Spleen (tissue), 13 donors: ENCODE measurements around the gene TBCEL. TPM values are rescaled to one million over a fixed set of nuclear protein-coding genes. Genes with fewer than 3 reads are reported as not detected.

Source experiments
- DNase-seq: peaks from one replicate; pipeline ENCODE4 v3.0.0-alpha.2; 2020
- H3K27ac ChIP-seq, 8 donors: fragments of 200-600 bp; sonication (generic) in 7 of 8; 1 replicate in 4 of 8; 2 replicates in 4 of 8; pipeline versions ENCODE4 v1.5.0 to v1.8.0; 2016 to 2021; ENCODE audit warnings: inconsistent platforms in 4 of 8, mild to moderate bottlenecking in 4 of 8, moderate library complexity in 1 of 8
- H3K27me3 ChIP-seq, 7 donors: fragments of 200-600 bp; sonication (generic) in 6 of 7; replicated peaks in 1 of 7; 1 replicate in 4 of 7; 2 replicates in 3 of 7; pipeline versions ENCODE4 v1.5.0 to v1.8.0; 2016 to 2021; ENCODE audit warnings: inconsistent platforms in 3 of 7, mild to moderate bottlenecking in 1 of 7
- H3K36me3 ChIP-seq, 6 donors: fragments of 200-600 bp; sonication (generic) in 5 of 6; 1 replicate in 4 of 6; 2 replicates in 2 of 6; pipeline versions ENCODE4 v1.5.0 to v1.8.0; 2016 to 2021; ENCODE audit warnings: inconsistent platforms in 2 of 6
- H3K4me1 ChIP-seq, 6 donors: fragments of 200-600 bp; sonication (generic) in 5 of 6; 1 replicate in 3 of 6; 2 replicates in 3 of 6; pipeline versions ENCODE4 v1.5.0 to v1.8.0; 2016 to 2021; ENCODE audit warnings: inconsistent platforms in 3 of 6
- H3K4me3 ChIP-seq, 8 donors: fragments of 200-600 bp; sonication (generic) in 7 of 8; 1 replicate in 4 of 8; 2 replicates in 4 of 8; pipeline versions ENCODE4 v1.5.0 to v1.8.0; 2016 to 2021; ENCODE audit warnings: inconsistent platforms in 4 of 8, mild to moderate bottlenecking in 4 of 8, moderate library complexity in 2 of 8
- H3K9me3 ChIP-seq, 8 donors: fragments of 200-600 bp; sonication (generic) in 7 of 8; 1 replicate in 4 of 8; 2 replicates in 4 of 8; pipeline versions ENCODE4 v1.5.0 to v1.8.0; 2016 to 2021; ENCODE audit warnings: inconsistent platforms in 4 of 8
- POLR2A ChIP-seq, 3 donors: fragments of 450-650 bp; IDR thresholded peaks; one replicate each; pipeline ENCODE4 v1.5.1; 2017; ENCODE audit warnings: antibody characterized with exemption in 3 of 3, mild to moderate bottlenecking in 1 of 3
- POLR2AphosphoS5 ChIP-seq, 3 donors: sonication (generic); formaldehyde crosslinking; IDR thresholded peaks; one replicate each; pipeline ENCODE4 v1.5.1; 2017; ENCODE audit warnings: antibody characterized with exemption in 3 of 3
- WGBS, 5 donors: extraction: QIAGEN DNeasy Blood & Tissue Kit in 3 of 5; methylation state at CpG; one replicate each; pipeline versions ENCODE4 v1.1.5 to v1.1.7; 2013 to 2018; 5-methylcytosine and 5-hydroxymethylcytosine counted together
- intact Hi-C: fragments of 100-400 bp; cut with DNase I; formaldehyde crosslinking; loops from one replicate; pipeline ENCODE4 v1.15.0; 2023; ENCODE audit warnings: low total_unique reads
- long read RNA-seq, 2 donors: transcript quantifications; one replicate each; lab custom pipeline, GENCODE V29; 2026
- polyA plus RNA-seq, 3 donors: library from polyadenylated mRNA; stranded (reverse); fragments of 200-250 nt; gene quantifications; one replicate each; pipeline ENCODE4 v1.2.1, GENCODE V29; 2013
- total RNA-seq, 7 donors: library from RNA; depleted of rRNA in 3 of 7; stranded (reverse); fragments of >200 nt in 3 of 7; fragmentation: NEBNext Ultra II Directional in 4 of 7; extraction: Animal tissue kit (Norgen Biotek cat#: 25700) in 4 of 7; gene quantifications; one replicate each; pipeline versions ENCODE4 v1.1.0 to v1.2.1, GENCODE V29; 2016 to 2021
- TF ChIP-seq, protein P1 (sequence below), 11 experiments: fragments of 200-600 bp in 7 of 11; fragments of 450-650 bp in 4 of 11; sonication (generic) in 4 of 11; IDR thresholded peaks in 8 of 11; conservative IDR thresholded peaks in 3 of 11; 1 replicate in 7 of 11; 2 replicates in 4 of 11; pipeline versions ENCODE4 v1.4.0 to v1.8.0; 2016 to 2021; ENCODE audit warnings: antibody characterized with exemption in 11 of 11, inconsistent platforms in 4 of 11, mild to moderate bottlenecking in 1 of 11
- donor health status: healthy with polysubstance abuse.
- donor health status: DM: no; HTN: no; CAD: no; lungs with moderate emphysema.
- donor health status: DM: no; HTN: no; CAD: no.
- donor health status: Bipolar disorder and iron deficiency.
- donor health status: healthy.
- donor health status: DM: no; HTN: no; CAD: no.
- donor health status: DM: yes; HTN: yes; CAD: no.

TBCEL gene, protein sequence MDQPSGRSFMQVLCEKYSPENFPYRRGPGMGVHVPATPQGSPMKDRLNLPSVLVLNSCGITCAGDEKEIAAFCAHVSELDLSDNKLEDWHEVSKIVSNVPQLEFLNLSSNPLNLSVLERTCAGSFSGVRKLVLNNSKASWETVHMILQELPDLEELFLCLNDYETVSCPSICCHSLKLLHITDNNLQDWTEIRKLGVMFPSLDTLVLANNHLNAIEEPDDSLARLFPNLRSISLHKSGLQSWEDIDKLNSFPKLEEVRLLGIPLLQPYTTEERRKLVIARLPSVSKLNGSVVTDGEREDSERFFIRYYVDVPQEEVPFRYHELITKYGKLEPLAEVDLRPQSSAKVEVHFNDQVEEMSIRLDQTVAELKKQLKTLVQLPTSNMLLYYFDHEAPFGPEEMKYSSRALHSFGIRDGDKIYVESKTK
- total RNA-seq (10 to 100 TPM; 27.3 to 49.3 (median 35.6) TPM), polyA plus RNA-seq (1 to 10 TPM; 3.9 to 6.0 (median 4.6) TPM)
- long read RNA-seq, donor 1, full-length matches to known transcripts, result 4 of 4 reads
- long read RNA-seq, donor 1, partial matches to known transcripts, result 0 of 4 reads
- long read RNA-seq, donor 1, other reads (novel, unspliced or antisense), result 0 of 4 reads
- long read RNA-seq, donor 2, full-length matches to known transcripts, result 3 of 3 reads
- long read RNA-seq, donor 2, partial matches to known transcripts, result 0 of 3 reads
- long read RNA-seq, donor 2, other reads (novel, unspliced or antisense), result 0 of 3 reads

DNA sequence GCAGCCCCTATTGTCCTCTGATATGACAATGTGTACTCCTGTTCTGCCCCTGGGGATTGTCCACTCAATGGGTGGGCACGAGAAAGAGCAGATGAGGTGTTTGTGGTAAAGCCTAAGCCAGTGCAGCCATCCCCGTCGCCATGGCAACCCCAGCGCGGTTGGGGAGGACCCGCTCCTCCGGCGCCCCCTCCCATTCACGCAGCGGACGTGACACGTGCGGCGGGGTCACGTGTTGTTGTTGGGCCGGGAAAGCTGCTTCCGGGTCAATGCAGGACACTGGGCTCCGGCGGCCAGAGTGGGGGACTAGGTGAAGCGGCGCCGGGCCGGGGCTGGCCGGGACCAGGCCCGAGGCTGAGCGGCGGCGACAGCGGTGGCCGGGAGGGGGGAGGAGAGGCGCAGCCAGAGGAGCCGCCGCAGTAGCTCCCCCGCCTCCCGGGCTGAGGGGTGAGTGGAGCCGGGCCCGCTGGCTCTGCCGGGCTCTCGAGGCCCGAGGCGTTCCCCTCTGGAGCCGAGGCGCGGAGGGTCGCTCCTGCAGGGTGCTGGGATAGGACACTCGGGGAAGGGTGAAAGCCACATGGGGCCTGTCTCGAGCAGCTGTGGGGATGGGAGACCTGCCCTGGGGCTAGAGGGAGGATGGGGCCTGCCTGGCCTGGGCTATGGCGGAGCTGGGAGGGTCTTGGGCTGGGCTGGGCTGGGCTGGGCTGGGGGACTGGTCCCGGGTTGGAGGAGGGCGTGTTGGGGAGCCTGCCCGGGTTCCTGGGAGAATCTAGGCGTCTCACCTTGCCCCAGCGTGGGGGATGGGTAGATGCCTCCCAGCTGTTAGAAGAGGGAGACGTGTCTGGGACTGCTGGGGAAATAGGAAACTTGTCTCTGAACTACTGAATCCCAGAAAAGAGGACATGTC is at the start of gene TBCEL:
Gene TBCEL (plus strand): TSS at position 255 of the 904 bp plus-strand sequence. CDS start 21,589 bp downstream, outside the sequence.
- no peaks in the 10 kb centered on the region for H3K36me3 ChIP-seq
- peaks cover 0 to 6% (median 0%) of the 10 kb centered on the region in 7 donors for H3K27me3 ChIP-seq
- intact Hi-C loops, result no loop called here
- WGBS, 5 donors, result 1 to 2% (median 1%) methylated on average over 47 to 54 of the region's 54 CpGs
- TF ChIP-seq POLR2AphosphoS5 (IDR thresholded peaks at IDR 0.05), result peak; percentile 79 to 87 (median 85)
- TF ChIP-seq POLR2A (IDR thresholded peaks at IDR 0.05), result no peak
- TF ChIP-seq, protein P1, sequence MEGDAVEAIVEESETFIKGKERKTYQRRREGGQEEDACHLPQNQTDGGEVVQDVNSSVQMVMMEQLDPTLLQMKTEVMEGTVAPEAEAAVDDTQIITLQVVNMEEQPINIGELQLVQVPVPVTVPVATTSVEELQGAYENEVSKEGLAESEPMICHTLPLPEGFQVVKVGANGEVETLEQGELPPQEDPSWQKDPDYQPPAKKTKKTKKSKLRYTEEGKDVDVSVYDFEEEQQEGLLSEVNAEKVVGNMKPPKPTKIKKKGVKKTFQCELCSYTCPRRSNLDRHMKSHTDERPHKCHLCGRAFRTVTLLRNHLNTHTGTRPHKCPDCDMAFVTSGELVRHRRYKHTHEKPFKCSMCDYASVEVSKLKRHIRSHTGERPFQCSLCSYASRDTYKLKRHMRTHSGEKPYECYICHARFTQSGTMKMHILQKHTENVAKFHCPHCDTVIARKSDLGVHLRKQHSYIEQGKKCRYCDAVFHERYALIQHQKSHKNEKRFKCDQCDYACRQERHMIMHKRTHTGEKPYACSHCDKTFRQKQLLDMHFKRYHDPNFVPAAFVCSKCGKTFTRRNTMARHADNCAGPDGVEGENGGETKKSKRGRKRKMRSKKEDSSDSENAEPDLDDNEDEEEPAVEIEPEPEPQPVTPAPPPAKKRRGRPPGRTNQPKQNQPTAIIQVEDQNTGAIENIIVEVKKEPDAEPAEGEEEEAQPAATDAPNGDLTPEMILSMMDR (IDR thresholded peaks at IDR 0.05 in 8 of 11, conservative IDR thresholded peaks at IDR 0.05 in 3 of 11), result no peak
- peak; percentile 96 for DNase-seq
- H3K4me3 ChIP-seq, result peak within 1 kb of the TSS; percentile 65 to 97 (median 75)
- peak within 1 kb of the TSS in 6 of 8 donors; percentile 55 to 81 (median 66) for H3K27ac ChIP-seq
- no peaks in the 10 kb centered on the region for H3K9me3 ChIP-seq
- peaks cover 11 to 42% (median 19%) of the 10 kb centered on the region in 6 donors for H3K4me1 ChIP-seq

DNA sequence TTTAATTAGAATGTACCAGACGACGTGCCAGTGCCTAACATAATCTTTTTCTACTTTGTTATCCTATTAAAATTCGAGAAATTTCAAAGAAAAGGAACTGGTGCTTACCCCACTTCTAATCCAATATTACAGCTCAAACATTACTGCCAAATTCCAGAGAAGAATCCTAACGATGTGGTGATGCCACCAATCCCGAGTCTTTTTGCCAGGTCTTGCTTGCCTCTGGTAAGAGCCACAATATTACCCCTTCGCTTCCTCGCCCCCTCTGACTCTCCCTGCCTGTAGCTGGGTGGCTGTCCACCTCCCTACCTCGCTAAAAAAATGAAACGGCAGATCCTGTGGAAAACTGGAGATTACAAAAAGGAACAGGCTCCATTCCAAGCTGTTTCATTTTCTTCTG is 49.4 kb upstream of the TBCEL start:
- 62 to 73% (median 72%) methylated on average over 9 of the region's 9 CpGs for WGBS, 5 donors
- no peaks in the 10 kb centered on the region for H3K4me1 ChIP-seq
- H3K9me3 ChIP-seq, result no peaks in the 10 kb centered on the region
- H3K4me3 ChIP-seq, result no peak overlapping the region
- peaks cover 0 to 28% (median 0%) of the 10 kb centered on the region in 7 donors for H3K27me3 ChIP-seq
- intact Hi-C loops, result no loop called here
- no peaks in the 10 kb centered on the region for H3K36me3 ChIP-seq
- DNase-seq, result no peak
- no peak overlapping the region for H3K27ac ChIP-seq
- TF ChIP-seq, protein P1 (IDR thresholded peaks at IDR 0.05 in 8 of 11, conservative IDR thresholded peaks at IDR 0.05 in 3 of 11), result no peak
- TF ChIP-seq POLR2A (IDR thresholded peaks at IDR 0.05) (no peak), POLR2AphosphoS5 (IDR thresholded peaks at IDR 0.05) (no peak)

DNA sequence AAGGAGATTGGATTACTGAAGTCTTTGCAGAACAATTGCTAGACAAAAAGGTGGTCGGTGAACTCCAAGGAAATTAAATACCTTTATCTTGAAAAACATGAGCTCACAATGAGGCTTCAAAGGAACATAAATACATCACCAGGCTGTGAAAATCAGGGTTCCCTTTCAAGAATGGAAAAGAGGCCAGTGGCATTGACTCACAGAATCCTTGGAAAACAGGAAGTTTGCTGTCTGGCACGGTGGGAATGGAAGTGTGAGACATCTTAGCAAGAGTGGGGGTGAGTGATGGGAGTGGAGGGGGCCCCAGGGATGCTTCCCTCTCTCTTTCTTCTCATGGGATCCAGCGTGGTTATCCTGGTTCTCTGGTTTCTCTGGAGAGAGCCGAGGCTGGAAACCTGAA is 48.9 kb upstream of the TBCEL start:
- intact Hi-C loops, result no loop called here

More for the DNA sequence above, 48.9 kb upstream of the TBCEL start:
- 24 to 43% (median 32%) methylated on average over 4 of the region's 4 CpGs for WGBS, 5 donors
- TF ChIP-seq POLR2AphosphoS5 (IDR thresholded peaks at IDR 0.05), result no peak
- TF ChIP-seq, protein P1 (IDR thresholded peaks at IDR 0.05 in 8 of 11, conservative IDR thresholded peaks at IDR 0.05 in 3 of 11), result no peak
- no peak for TF ChIP-seq POLR2A (IDR thresholded peaks at IDR 0.05)
- Histone ChIP-seq H3K27me3 (peaks cover 0 to 26% (median 0%) of the 10 kb centered on the region in 7 donors), H3K4me3 (no peak overlapping the region), H3K4me1 (no peaks in the 10 kb centered on the region), H3K36me3 (no peaks in the 10 kb centered on the region), H3K9me3 (no peaks in the 10 kb centered on the region), H3K27ac (no peak overlapping the region)
- DNase-seq, result no peak
